ENCODE data around the gene AKR7A2. TPM values are rescaled to one million over a fixed set of nuclear protein-coding genes. Genes with fewer than 3 reads are reported as not detected.

AKR7A2 gene
- total and polyA plus RNA-seq, 2 experiments from 2014 or later, result 20.8 to 53.6 TPM

GRCh38 chr1:19323987-19324664 lies 12.2 kb upstream of the AKR7A2 start (continued):
- TF ChIP-seq REST (IDR thresholded peaks at IDR 0.05; ENCODE audit: unreplicated experiment), result no peak
- no peak for TF ChIP-seq STAT1 (IDR thresholded peaks at IDR 0.05; ENCODE audit: unreplicated experiment)
- TF ChIP-seq ZNF331 (CRISPR knock-in tag; IDR thresholded peaks at IDR 0.05; ENCODE audit: low read depth), result no peak
- TF ChIP-seq CTCF (conservative IDR thresholded peaks at IDR 0.05; ENCODE audit: low read depth in 2 of 2), result no peak

- Histone ChIP-seq H3K27me3 (ENCODE audit: insufficient read depth) (no peaks in the 10 kb centered on the region), H2AFZ (no peak overlapping the region), H3K4me3 (no peak overlapping the region), H4K20me1 (replicated peaks; ENCODE audit: insufficient read depth) (no peaks in the 10 kb centered on the region; the same call in 1 of the 2 replicates), H3K27ac (ENCODE audit: low read depth) (no peak overlapping the region), H3K79me2 (replicated peaks; ENCODE audit: insufficient read depth) (no peaks in the 10 kb centered on the region), H3F3A (replicated peaks; ENCODE audit: low read depth) (no peaks in the 10 kb centered on the region), H3K4me1 (ENCODE audit: insufficient read depth) (no peaks in the 10 kb centered on the region), H3K4me2 (no peak overlapping the region), H3K36me3 (ENCODE audit: insufficient read depth) (no peaks in the 10 kb centered on the region; the same call in 1 of the 2 replicates), H3K9me2 (ENCODE audit: insufficient read depth) (no peaks in the 10 kb centered on the region)
- Mint-ChIP-seq H3K27ac (no peak overlapping the region), H3K4me3 (no peak overlapping the region), H3K36me3 (ENCODE audit: low read depth) (peaks cover 23% of the 10 kb centered on the region), H3K4me1 (no peaks in the 10 kb centered on the region), H3K9me3 (no peaks in the 10 kb centered on the region), H3K27me3 (ENCODE audit: insufficient read depth, low read depth, poor library complexity) (peaks cover 10% of the 10 kb centered on the region)
- DNase-seq (ENCODE audit: low spot score) (no peak), ATAC-seq (no peak)
- no peak for TF ChIP-seq ZNF331 (CRISPR knock-in tag; IDR thresholded peaks at IDR 0.05; ENCODE audit: low read depth)
- TF ChIP-seq, protein P1, sequence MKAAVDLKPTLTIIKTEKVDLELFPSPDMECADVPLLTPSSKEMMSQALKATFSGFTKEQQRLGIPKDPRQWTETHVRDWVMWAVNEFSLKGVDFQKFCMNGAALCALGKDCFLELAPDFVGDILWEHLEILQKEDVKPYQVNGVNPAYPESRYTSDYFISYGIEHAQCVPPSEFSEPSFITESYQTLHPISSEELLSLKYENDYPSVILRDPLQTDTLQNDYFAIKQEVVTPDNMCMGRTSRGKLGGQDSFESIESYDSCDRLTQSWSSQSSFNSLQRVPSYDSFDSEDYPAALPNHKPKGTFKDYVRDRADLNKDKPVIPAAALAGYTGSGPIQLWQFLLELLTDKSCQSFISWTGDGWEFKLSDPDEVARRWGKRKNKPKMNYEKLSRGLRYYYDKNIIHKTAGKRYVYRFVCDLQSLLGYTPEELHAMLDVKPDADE (IDR thresholded peaks at IDR 0.05), result no peak
- no peak for TF ChIP-seq CTCF (conservative IDR thresholded peaks at IDR 0.05; ENCODE audit: low read depth in 2 of 2)
- no peak for TF ChIP-seq JUNB (IDR thresholded peaks at IDR 0.05; ENCODE audit: unreplicated experiment)
- TF ChIP-seq ZNF462 (CRISPR knock-in tag; IDR thresholded peaks at IDR 0.05), result no peak
- no peak for TF ChIP-seq CREB1 (CRISPR knock-in tag; IDR thresholded peaks at IDR 0.05; ENCODE audit: low read depth)
- TF ChIP-seq NANOG (IDR thresholded peaks at IDR 0.05; ENCODE audit: borderline replicate concordance), result no peak
Measured at GRCh38 chr1:19322481-19322880, 10.5 kb upstream of the AKR7A2 start.
